Glomerular endothelial cell (primary cell): ENCODE results near the gene ODAPH. TPM values are rescaled to one million over a fixed set of nuclear protein-coding genes. Genes with fewer than 3 reads are reported as not detected.

ENCODE experiments used
- total RNA-seq: library from RNA; depleted of rRNA; stranded (reverse); fragments of >200 nt; gene quantifications from 2 replicates; pipeline ENCODE4 v1.2.3, GENCODE V29; 2015

Gene ODAPH
- total RNA-seq, 1 donor from 2014 or later: not detected

Other genes with a start within 250 kb of the ODAPH start
- 19.6 and 33.6 TPM in 2 replicates for gene RCHY1, start 41.7 kb upstream of the ODAPH start, total RNA-seq
- 5.8 and 9.7 TPM in 2 replicates for gene THAP6, start 41.6 kb upstream of the ODAPH start, total RNA-seq
- gene CDKL2, start 74.5 kb downstream of the ODAPH start, total RNA-seq: 2.1 and 2.8 TPM in 2 replicates
- gene G3BP2, start 117.3 kb downstream of the ODAPH start, total RNA-seq: 149 and 166 TPM in 2 replicates
- 59.9 and 72.2 TPM in 2 replicates for gene USO1, start 168.5 kb downstream of the ODAPH start, total RNA-seq